ENCODE results near the gene MED13L.

DNA sequence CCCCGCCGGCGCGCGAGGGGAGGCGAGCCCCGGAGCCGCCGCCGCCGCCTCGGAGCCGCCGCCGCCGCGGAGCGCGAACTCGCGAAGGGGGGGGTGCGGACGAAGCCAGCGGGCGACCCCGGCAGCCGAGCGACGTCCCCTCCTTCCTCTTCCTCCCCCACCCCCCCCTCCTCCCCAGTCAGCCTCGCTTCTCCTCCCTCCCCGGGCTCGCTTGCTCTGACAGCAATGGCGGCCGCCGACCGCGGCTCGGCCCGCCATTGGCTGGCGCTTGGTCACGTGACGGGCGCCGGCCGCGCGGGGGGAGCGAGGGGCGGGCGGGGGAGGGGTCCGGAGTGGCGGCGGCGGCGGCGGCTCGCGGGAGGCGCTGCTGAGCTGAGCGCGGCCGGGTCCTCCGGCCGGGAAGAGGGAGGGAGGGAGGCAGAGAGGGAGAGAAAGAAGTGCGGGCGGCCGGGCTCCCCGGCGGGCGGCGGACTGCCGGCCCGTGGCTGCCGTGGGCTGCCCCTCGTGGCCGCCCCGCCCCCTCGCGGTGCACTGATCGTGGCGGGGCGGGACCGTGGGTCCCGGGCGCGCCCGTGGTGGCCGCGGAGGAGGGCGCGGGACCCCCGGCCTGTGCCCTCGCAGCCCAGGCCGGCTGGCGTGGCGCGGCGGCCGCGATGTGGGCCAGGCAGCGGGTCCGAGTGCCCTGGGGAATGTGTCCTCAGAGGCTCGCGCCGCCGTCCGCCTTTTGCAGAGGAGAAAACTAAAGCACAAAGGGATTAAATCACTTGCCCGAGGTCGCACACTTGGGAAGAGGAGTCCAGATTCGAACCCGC is at the start of gene MED13L:
- TF ChIP-seq, protein P1, sequence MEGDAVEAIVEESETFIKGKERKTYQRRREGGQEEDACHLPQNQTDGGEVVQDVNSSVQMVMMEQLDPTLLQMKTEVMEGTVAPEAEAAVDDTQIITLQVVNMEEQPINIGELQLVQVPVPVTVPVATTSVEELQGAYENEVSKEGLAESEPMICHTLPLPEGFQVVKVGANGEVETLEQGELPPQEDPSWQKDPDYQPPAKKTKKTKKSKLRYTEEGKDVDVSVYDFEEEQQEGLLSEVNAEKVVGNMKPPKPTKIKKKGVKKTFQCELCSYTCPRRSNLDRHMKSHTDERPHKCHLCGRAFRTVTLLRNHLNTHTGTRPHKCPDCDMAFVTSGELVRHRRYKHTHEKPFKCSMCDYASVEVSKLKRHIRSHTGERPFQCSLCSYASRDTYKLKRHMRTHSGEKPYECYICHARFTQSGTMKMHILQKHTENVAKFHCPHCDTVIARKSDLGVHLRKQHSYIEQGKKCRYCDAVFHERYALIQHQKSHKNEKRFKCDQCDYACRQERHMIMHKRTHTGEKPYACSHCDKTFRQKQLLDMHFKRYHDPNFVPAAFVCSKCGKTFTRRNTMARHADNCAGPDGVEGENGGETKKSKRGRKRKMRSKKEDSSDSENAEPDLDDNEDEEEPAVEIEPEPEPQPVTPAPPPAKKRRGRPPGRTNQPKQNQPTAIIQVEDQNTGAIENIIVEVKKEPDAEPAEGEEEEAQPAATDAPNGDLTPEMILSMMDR (IDR thresholded peaks at IDR 0.05) = peak; percentile 86
- no peak for TF ChIP-seq ZFX (IDR thresholded peaks at IDR 0.05; ENCODE audit: borderline replicate concordance)

Measured in 22Rv1 (cell line).